ENCODE measurements around the gene NUP62. TPM values are rescaled to one million over a fixed set of nuclear protein-coding genes. Genes with fewer than 3 reads are reported as not detected.

NUP62 gene
- total RNA-seq, 6 experiments from 2014 or later: 9.3 to 55.5 (median 32.6) TPM

DNA sequence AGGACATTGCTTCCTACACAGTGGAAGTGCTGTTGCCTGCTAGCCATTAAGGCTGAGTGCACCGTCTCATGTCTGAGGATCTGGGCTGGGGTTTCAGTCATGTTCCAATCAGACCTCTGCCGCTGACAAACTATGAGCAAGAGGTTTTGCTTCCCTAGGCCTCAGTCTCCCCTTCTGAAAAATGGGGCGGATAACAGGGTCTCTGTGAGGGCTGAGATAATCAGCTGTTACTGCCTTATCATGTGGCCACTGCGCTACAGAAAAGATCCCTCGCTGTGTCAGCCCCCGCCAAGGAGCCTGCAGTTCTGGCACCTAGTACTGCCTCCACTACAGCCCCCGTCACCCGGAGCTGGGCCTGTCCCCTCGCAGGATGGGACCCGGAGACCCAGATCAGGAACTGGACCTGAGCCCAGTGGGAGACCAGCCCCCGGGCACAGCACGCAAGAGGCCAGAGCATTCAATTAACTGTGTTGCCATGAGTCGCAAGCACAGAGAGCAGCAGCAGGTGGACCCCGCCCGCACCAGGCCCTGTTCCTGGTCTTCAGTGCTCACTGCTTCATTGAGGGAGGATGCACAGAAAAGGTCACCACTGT is 58.9 kb downstream of the NUP62 start:
- Histone ChIP-seq H3K27me3 (no peaks in the 10 kb centered on the region), H3K9me3 (no peaks in the 10 kb centered on the region), H3K4me1 (peaks cover 4 to 34% (median 20%) of the 10 kb centered on the region in 4 donors), H3K4me3 (peak overlapping the region; percentile 48 to 72 (median 65)), H3K27ac (peak overlapping the region; percentile 64 to 87 (median 67)), H3K36me3 (no peaks in the 10 kb centered on the region)
- 65% methylated on average over 2 of the region's 15 CpGs for WGBS (ENCODE audit: insufficient coverage, low coverage, low lambda C conversion rate, missing lambda C conversion rate)
- ATAC-seq (no peak), DNase-seq (peak in 2 of 3 donors; percentile 57 to 62)
- intact Hi-C loops (cut with DNase I): no loop called here
- no peak for TF ChIP-seq POLR2A (IDR thresholded peaks at IDR 0.05)
- TF ChIP-seq, protein P1, sequence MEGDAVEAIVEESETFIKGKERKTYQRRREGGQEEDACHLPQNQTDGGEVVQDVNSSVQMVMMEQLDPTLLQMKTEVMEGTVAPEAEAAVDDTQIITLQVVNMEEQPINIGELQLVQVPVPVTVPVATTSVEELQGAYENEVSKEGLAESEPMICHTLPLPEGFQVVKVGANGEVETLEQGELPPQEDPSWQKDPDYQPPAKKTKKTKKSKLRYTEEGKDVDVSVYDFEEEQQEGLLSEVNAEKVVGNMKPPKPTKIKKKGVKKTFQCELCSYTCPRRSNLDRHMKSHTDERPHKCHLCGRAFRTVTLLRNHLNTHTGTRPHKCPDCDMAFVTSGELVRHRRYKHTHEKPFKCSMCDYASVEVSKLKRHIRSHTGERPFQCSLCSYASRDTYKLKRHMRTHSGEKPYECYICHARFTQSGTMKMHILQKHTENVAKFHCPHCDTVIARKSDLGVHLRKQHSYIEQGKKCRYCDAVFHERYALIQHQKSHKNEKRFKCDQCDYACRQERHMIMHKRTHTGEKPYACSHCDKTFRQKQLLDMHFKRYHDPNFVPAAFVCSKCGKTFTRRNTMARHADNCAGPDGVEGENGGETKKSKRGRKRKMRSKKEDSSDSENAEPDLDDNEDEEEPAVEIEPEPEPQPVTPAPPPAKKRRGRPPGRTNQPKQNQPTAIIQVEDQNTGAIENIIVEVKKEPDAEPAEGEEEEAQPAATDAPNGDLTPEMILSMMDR (IDR thresholded peaks at IDR 0.05): no peak

DNA sequence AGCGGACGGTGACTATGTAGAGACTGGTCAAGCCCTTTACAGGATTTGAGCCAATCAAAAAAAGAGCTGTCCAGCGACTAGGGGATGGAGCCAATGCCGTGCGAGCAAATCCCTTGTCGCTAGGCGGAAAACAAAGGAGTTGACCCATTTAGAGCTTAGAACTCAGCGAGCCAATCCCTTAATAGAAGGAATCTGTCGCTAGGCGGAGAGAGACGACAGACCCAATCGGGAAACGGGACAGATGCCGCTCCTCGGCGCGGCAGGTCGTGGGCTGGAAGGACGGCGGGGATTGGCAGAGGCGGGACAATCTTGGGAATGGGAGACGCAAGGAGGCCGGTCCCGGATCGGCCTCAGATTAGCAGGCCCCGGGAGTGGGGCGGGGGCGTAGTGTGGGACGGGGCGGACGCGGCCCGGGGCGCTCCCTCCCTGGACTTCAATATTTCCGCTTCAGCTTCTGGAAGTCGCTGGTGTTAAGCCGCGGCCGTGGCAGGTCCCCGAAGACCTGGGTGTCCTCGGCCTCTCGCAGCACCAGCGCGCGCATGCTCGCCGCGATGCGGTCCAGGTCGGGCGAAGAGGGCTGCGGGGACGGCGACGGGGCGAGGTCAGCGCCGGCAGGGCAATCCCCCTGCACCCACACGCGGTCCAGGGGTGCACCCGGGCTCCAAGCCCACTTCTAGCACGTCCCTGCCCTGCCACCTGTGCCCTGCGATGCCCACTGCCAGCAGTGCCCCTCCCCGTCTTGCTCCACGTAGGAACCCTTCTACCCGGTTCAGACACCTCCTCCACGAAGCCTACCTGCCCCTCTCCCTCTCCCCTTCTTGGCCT is 59.6 kb downstream of the NUP62 start:
- Histone ChIP-seq H3K27ac (peak overlapping the region; percentile 64 to 87 (median 69)), H3K36me3 (peaks cover 0 to 3% (median 0%) of the 10 kb centered on the region in 4 donors), H3K4me3 (peak overlapping the region; percentile 48 to 72 (median 65)), H3K9me3 (no peaks in the 10 kb centered on the region), H3K27me3 (no peaks in the 10 kb centered on the region), H3K4me1 (peaks cover 4 to 36% (median 17%) of the 10 kb centered on the region in 4 donors)
- intact Hi-C loops (cut with DNase I): no loop called here
- WGBS (ENCODE audit: insufficient coverage, low coverage, low lambda C conversion rate, missing lambda C conversion rate): 0% methylated on average over 30 of the region's 67 CpGs
- TF ChIP-seq, protein P1 (IDR thresholded peaks at IDR 0.05): peak in 2 of 4 donors; percentile 22 to 24
- peak; percentile 72 for TF ChIP-seq POLR2A (IDR thresholded peaks at IDR 0.05)
- DNase-seq (peak; percentile 95 to 97 (median 96)), ATAC-seq (peak; percentile 61 to 81 (median 79))

DNA sequence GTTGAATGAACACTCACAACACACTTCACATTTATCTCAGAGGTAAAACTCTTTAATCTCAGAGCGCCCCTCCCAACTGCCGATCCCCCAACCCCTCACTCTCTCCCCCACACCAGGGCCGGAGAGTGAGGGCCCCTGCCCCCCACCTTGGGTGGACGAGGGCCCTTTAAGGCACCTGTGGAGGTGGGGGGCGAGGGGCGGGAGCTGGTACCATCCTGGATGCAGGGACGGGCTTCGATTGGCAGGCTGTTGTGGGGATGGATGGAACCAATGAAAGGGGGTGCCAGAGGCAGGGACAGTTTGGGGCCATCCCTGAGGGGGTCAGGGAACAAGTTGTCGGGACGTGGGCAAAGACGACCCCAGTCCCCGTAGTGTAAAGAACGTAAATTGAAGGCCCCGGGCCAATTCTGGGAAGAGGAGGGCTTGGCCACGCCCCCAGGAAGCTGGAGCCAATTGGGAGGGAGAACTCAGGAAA is 60.3 kb downstream of the NUP62 start:
- peak; percentile 1 to 12 (median 2) for ATAC-seq
- H3K4me3 ChIP-seq: peak overlapping the region; percentile 3 to 72 (median 19)
- H3K4me1 ChIP-seq: peaks cover 4 to 37% (median 17%) of the 10 kb centered on the region in 4 donors
- no peak for DNase-seq
- H3K9me3 ChIP-seq: no peaks in the 10 kb centered on the region
- TF ChIP-seq POLR2A (IDR thresholded peaks at IDR 0.05): no peak
- TF ChIP-seq, protein P1 (IDR thresholded peaks at IDR 0.05): no peak
- 3% methylated on average over 15 of the region's 15 CpGs for WGBS (ENCODE audit: insufficient coverage, low coverage, low lambda C conversion rate, missing lambda C conversion rate)
- peak overlapping the region; percentile 34 to 69 (median 69) for H3K27ac ChIP-seq
- intact Hi-C loops (cut with DNase I): no loop called here
- no peaks in the 10 kb centered on the region for H3K27me3 ChIP-seq
- H3K36me3 ChIP-seq: peaks cover 0 to 4% (median 1%) of the 10 kb centered on the region in 4 donors

DNA sequence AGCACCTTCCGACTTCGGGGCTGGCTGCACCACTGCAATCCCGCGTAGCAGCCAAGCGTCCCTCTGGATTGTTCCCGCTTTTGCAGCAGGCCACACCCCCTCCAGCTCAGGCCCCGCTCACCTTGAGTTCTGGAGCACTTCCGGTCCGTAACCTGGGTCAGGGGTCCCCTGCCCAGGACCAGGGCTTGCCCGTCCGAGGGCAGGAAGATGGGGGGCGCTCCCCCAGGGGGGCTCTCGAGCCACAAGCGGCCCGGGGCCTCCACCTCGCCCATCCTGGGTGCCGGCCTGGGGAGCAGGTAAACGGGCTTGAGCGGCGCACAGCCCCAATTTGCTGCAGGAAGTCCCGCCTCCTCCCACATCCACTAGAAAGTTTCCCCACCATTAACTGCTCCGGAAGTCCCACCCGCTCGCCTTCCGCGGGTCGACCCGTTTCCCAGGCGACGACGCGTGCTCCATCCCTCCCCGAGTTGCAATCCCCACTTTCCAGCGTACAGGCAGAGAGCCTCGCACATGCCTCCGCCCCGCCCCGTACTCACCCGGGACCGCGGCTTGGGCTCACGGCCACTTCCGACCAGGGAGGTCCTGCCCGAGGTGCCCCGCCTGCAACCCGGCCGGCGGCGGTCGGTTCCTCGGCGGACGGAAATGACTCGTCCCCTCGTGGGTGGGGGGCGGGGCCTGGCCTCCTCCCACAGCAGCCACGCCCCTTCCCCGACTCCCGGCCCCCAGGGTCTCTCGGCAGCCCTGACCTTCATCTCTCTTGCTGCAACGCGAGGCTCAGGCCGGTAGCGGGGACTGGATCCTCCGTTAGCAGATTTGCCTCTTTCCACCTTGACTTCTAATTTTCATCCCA is 62.1 kb downstream of the NUP62 start, which contains the start of gene PNKP:
Gene PNKP (minus strand): TSS at position 644 of the 850 bp plus-strand sequence. CDS start 372 bp downstream, at position 272.
- TF ChIP-seq, protein P1 (IDR thresholded peaks at IDR 0.05): no peak
- TF ChIP-seq POLR2A (IDR thresholded peaks at IDR 0.05): peak; percentile 64
- DNase-seq (peak; percentile 91 to 93 (median 92)), ATAC-seq (peak; percentile 60 to 67 (median 62))
- H3K27me3 ChIP-seq: no peaks in the 10 kb centered on the region
- H3K27ac ChIP-seq: peak within 1 kb of the TSS; percentile 46 to 87 (median 69)
- no peaks in the 10 kb centered on the region for H3K9me3 ChIP-seq
- intact Hi-C loops (cut with DNase I): no loop called here
- 0% methylated on average over 40 of the region's 65 CpGs for WGBS (ENCODE audit: insufficient coverage, low coverage, low lambda C conversion rate, missing lambda C conversion rate)
- H3K4me3 ChIP-seq: peak within 1 kb of the TSS; percentile 84 to 95 (median 88)
- H3K4me1 ChIP-seq: peaks cover 4 to 37% (median 17%) of the 10 kb centered on the region in 4 donors
- peaks cover 0 to 4% (median 4%) of the 10 kb centered on the region in 4 donors for H3K36me3 ChIP-seq

All from right lobe of liver (tissue), 6 donors.